Esophagus squamous epithelium (tissue), 5 donors: Measurements from ENCODE around the gene RBM33. TPM values are rescaled to one million over a fixed set of nuclear protein-coding genes. Genes with fewer than 3 reads are reported as not detected.

ENCODE experiments used
- DNase-seq: peaks from one replicate; lab custom pipeline; 2025; lab: John Stamatoyannopoulos, UW
- H3K27ac ChIP-seq, 4 donors: fragments of 200-600 bp; sonication (generic); one replicate each; pipeline ENCODE4 v1.5.1; 2016 to 2019; ENCODE audit warnings: mild to moderate bottlenecking in 1 of 4
- H3K27me3 ChIP-seq, 4 donors: fragments of 200-600 bp; sonication (generic); 1 replicate in 3 of 4; 2 replicates in 1 of 4; pipeline versions ENCODE4 v1.5.1 to v1.6.0; 2017 to 2021; ENCODE audit warnings: antibody characterized with exemption in 1 of 4
- H3K36me3 ChIP-seq, 3 donors: fragments of 200-600 bp; sonication (generic); one replicate each; pipeline ENCODE4 v1.5.1; 2016 to 2019
- H3K4me1 ChIP-seq, 3 donors: fragments of 200-600 bp; sonication (generic); one replicate each; pipeline ENCODE4 v1.5.1; 2017 to 2019
- H3K4me3 ChIP-seq, 4 donors: fragments of 200-600 bp; sonication (generic); 1 replicate in 3 of 4; 2 replicates in 1 of 4; pipeline ENCODE4 v1.5.1; 2016 to 2019; ENCODE audit warnings: mild to moderate bottlenecking in 2 of 4, moderate library complexity in 1 of 4
- H3K9me3 ChIP-seq, 3 donors: fragments of 200-600 bp; sonication (generic); one replicate each; pipeline ENCODE4 v1.5.1; 2016 to 2019
- CTCF ChIP-seq, 6 experiments: fragments of 450-650 bp in 4 of 6; fragments of 200-600 bp in 2 of 6; sonication (generic) in 2 of 6; IDR thresholded peaks; one replicate each; pipeline ENCODE4 v1.5.1; 2016 to 2019; ENCODE audit warnings: antibody characterized with exemption in 6 of 6, mild to moderate bottlenecking in 4 of 6, moderate library complexity in 4 of 6
- POLR2A ChIP-seq, 4 donors: fragments of 450-650 bp; IDR thresholded peaks; one replicate each; pipeline ENCODE4 v1.6.1; 2017; ENCODE audit warnings: antibody characterized with exemption in 4 of 4, mild to moderate bottlenecking in 4 of 4, moderate library complexity in 3 of 4
- WGBS, 2 donors: methylation state at CpG; one replicate each; pipeline ENCODE4 v1.1.5; 2018; 5-methylcytosine and 5-hydroxymethylcytosine counted together
- intact Hi-C: fragments of 100-400 bp; cut with DNase I; formaldehyde crosslinking; loops from one replicate; pipeline ENCODE4 v1.15.0; 2022
- total RNA-seq, 4 donors: library from RNA; depleted of rRNA; stranded (reverse); fragments of >200 nt; gene quantifications; one replicate each; pipeline ENCODE4 v1.1.0, GENCODE V29; 2016
- donor health status: DM: yes; HTN: yes; CAD: no.

RBM33 gene
- total RNA-seq, 4 donors from 2014 or later: 20.3 to 45.6 (median 26.9) TPM

DNA sequence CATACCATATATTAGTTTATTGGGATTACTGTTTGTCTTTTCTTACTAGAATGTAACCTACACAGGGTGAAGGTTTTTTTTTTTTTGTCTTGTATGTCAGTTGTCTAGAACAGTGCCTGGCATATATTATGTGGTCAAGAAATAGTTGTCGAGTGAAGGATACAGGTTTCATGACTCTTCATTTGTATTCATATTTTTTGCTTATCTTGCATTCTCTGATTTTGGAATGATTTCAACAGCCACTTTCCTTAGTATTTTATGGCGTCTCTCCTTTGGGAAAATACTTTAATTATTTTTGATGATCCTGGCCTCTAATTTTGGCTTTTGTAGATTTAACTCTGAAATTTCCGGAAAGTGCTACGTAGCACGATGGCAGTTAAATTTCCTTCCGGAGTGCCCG is 12.4 kb downstream of the RBM33 start:
- H3K27ac ChIP-seq: no peak overlapping the region
- H3K27me3 ChIP-seq: no peaks in the 10 kb centered on the region
- no peaks in the 10 kb centered on the region for H3K36me3 ChIP-seq
- H3K9me3 ChIP-seq: no peaks in the 10 kb centered on the region
- H3K4me3 ChIP-seq: no peak overlapping the region
- WGBS, 2 donors: 63 to 65% methylated on average over 7 of the region's 7 CpGs
- no peak for DNase-seq
- peaks cover 10 to 77% (median 32%) of the 10 kb centered on the region in 3 donors for H3K4me1 ChIP-seq
- TF ChIP-seq CTCF (IDR thresholded peaks at IDR 0.05) (no peak), POLR2A (IDR thresholded peaks at IDR 0.05) (no peak)
- intact Hi-C loops: no loop called here

DNA sequence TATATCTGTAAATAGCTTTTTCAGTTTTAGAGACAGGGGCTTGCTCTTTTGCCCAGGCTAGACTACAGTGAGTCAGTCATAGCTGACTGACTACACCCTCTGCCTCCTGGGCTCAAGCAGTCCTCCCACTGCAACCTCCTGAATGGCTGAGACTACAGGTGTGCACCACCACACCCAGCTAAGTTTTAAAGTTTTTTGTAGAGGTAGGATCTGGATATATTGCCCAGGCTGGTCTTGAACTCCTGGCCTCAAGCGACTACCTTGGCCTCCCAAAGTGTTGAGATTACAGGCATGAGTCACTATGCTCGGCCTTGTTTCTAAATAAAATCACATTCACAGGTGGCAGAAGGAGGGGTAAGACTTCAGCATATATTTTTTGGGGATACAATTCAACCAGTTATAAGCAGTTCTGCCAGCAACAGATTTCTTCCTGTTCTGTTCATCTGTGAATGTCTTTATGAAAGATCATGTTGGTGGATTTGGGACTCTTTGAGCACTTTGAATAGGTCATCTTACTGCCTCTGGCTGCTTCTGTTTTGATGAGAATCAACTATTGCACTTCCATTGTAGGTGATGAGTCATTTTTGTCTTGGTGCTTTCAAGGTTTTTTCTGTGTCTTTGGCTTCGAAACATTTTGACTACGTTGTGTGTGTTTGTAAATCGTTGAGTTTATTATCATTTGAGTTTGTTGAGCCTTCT is 15.7 kb downstream of the RBM33 start:
- Histone ChIP-seq H3K27me3 (no peaks in the 10 kb centered on the region), H3K4me1 (peaks cover 3 to 67% (median 21%) of the 10 kb centered on the region in 3 donors), H3K4me3 (no peak overlapping the region), H3K9me3 (no peaks in the 10 kb centered on the region), H3K27ac (no peak overlapping the region), H3K36me3 (peaks cover 0 to 3% (median 0%) of the 10 kb centered on the region in 3 donors)
- intact Hi-C loops: no loop called here
- TF ChIP-seq POLR2A (IDR thresholded peaks at IDR 0.05): no peak
- no peak for TF ChIP-seq CTCF (IDR thresholded peaks at IDR 0.05)
- WGBS, 2 donors: 28 to 52% methylated on average over 5 of the region's 5 CpGs
- no peak for DNase-seq

- intact Hi-C loops: no loop called here
- H3K4me3 ChIP-seq: no peak overlapping the region
Observed at GRCh38 chr7:155660758-155661093, 16.3 kb downstream of the RBM33 start.

DNA sequence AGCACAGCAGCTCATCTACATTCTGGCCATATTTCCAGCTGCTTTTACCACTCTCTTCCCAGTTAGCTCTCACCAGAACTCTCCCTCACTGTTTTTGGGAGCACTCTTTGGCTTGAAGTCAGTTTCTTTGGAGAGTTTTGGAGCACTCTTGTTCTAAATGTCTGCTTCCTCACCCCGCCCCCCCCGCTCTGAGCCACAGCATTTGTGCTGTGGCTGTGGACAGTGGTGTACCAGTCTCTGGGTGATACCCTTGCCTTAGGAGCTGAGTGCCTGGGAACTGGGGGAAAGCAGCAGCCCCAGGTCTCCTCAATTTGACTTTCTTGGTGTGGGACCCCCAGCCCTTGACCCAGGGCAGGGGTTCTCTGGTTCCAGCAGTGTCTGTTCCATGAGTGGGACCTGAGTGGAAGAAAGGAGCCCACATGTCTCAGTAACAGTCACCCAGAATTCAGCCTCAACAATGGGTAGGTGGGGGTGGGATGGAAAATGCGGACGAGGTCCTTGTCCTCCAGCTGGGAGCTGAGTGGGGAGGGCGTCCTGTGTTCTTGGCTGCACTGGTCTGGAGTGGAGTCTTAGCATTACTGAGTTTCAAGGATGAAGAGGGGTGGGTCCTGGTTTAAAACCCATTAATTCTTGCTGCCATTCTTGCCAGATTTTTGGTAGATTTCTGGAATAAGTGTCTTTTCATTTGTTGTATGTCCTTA is 18.0 kb downstream of the RBM33 start:
- 86 to 100% methylated on average over 2 to 4 of the region's 5 CpGs for WGBS, 2 donors
- intact Hi-C loops: no loop called here
- peaks cover 10 to 75% (median 39%) of the 10 kb centered on the region in 3 donors for H3K4me1 ChIP-seq

More at GRCh38 chr7:155660758-155661093, 16.3 kb downstream of the RBM33 start:
- H3K4me1 ChIP-seq: peaks cover 5 to 69% (median 24%) of the 10 kb centered on the region in 3 donors
- H3K27ac ChIP-seq: no peak overlapping the region
- TF ChIP-seq POLR2A (IDR thresholded peaks at IDR 0.05) (no peak), CTCF (IDR thresholded peaks at IDR 0.05) (no peak)
- no peaks in the 10 kb centered on the region for H3K9me3 ChIP-seq
- 68 to 93% methylated on average over 1 of the region's 1 CpG for WGBS, 2 donors
- no peaks in the 10 kb centered on the region for H3K27me3 ChIP-seq
- no peak for DNase-seq
- peaks cover 0 to 5% (median 0%) of the 10 kb centered on the region in 3 donors for H3K36me3 ChIP-seq

More for the DNA sequence above, 18.0 kb downstream of the RBM33 start:
- Histone ChIP-seq H3K27ac (no peak overlapping the region), H3K27me3 (no peaks in the 10 kb centered on the region), H3K4me3 (no peak overlapping the region), H3K36me3 (peaks cover 0 to 5% (median 0%) of the 10 kb centered on the region in 3 donors), H3K9me3 (no peaks in the 10 kb centered on the region)
- no peak for DNase-seq
- TF ChIP-seq CTCF (IDR thresholded peaks at IDR 0.05) (no peak), POLR2A (IDR thresholded peaks at IDR 0.05) (no peak)
